Tongue (tissue), 2 donors: ENCODE results near the gene DGKI. TPM values are rescaled to one million over a fixed set of nuclear protein-coding genes. Genes with fewer than 3 reads are reported as not detected.

Experiments
- DNase-seq: peaks from one replicate; pipeline ENCODE4 v3.0.0-alpha.2; 2015
- total RNA-seq: library from RNA; depleted of rRNA; stranded (reverse); fragments of >200 nt; gene quantifications from one replicate; pipeline ENCODE4 v1.2.3, GENCODE V29; 2014

Gene DGKI
- total RNA-seq, 1 donor from 2014 or later = 5.6 TPM

GRCh38 chr7:137685433-137686164, 161.2 kb downstream of the DGKI start:
- peak; percentile 4 for DNase-seq

GRCh38 chr7:137684776-137685175, 162.0 kb downstream of the DGKI start:
- DNase-seq = no peak

- DNase-seq = no peak
Observed at GRCh38 chr7:137684316-137684715, 162.5 kb downstream of the DGKI start.

- no peak for DNase-seq
Observed at GRCh38 chr7:137682596-137682995, 164.2 kb downstream of the DGKI start.

GRCh38 chr7:137681657-137682562, 164.9 kb downstream of the DGKI start:
- no peak for DNase-seq

- DNase-seq = no peak
Observed at GRCh38 chr7:137674551-137675409, 172.0 kb downstream of the DGKI start.

- no peak for DNase-seq
Observed at GRCh38 chr7:137674048-137674447, 172.7 kb downstream of the DGKI start.

- no peak for DNase-seq
Observed at GRCh38 chr7:137671920-137672319, 174.9 kb downstream of the DGKI start.

- DNase-seq = no peak
Observed at GRCh38 chr7:137670222-137671064, 176.3 kb downstream of the DGKI start.

- no peak for DNase-seq
Observed at GRCh38 chr7:137669706-137670105, 177.1 kb downstream of the DGKI start.

- DNase-seq = no peak
Observed at GRCh38 chr7:137668404-137668803, 178.4 kb downstream of the DGKI start.

GRCh38 chr7:137667633-137668387, 179.0 kb downstream of the DGKI start:
- no peak for DNase-seq

GRCh38 chr7:137664846-137665245, 181.9 kb downstream of the DGKI start:
- DNase-seq = no peak

- DNase-seq = no peak
Observed at GRCh38 chr7:137661634-137662033, 185.1 kb downstream of the DGKI start.

- DNase-seq = no peak
Observed at GRCh38 chr7:137658190-137658900, 188.4 kb downstream of the DGKI start.

- no peak for DNase-seq
Observed at GRCh38 chr7:137657476-137658189, 189.1 kb downstream of the DGKI start.

- no peak for DNase-seq
Observed at GRCh38 chr7:137656850-137657232, 189.9 kb downstream of the DGKI start.

- peak; percentile 88 for DNase-seq
Observed at GRCh38 chr7:137656227-137656849, 190.4 kb downstream of the DGKI start.

GRCh38 chr7:137655804-137656203, 191.0 kb downstream of the DGKI start:
- no peak for DNase-seq
